ENCODE measurements around the gene PI4K2A. TPM values are rescaled to one million over a fixed set of nuclear protein-coding genes. Genes with fewer than 3 reads are reported as not detected.
"Not testable (repeated sequence)": the region's sequence is repeated elsewhere in the genome, so short reads cannot be mapped to it uniquely, and the experiment has no call there.

PI4K2A gene
- total and polyA plus RNA-seq, 2 donors (not counting 1 experiment from before 2014, with no cell fraction given), result 7.9 to 17.7 TPM

DNA sequence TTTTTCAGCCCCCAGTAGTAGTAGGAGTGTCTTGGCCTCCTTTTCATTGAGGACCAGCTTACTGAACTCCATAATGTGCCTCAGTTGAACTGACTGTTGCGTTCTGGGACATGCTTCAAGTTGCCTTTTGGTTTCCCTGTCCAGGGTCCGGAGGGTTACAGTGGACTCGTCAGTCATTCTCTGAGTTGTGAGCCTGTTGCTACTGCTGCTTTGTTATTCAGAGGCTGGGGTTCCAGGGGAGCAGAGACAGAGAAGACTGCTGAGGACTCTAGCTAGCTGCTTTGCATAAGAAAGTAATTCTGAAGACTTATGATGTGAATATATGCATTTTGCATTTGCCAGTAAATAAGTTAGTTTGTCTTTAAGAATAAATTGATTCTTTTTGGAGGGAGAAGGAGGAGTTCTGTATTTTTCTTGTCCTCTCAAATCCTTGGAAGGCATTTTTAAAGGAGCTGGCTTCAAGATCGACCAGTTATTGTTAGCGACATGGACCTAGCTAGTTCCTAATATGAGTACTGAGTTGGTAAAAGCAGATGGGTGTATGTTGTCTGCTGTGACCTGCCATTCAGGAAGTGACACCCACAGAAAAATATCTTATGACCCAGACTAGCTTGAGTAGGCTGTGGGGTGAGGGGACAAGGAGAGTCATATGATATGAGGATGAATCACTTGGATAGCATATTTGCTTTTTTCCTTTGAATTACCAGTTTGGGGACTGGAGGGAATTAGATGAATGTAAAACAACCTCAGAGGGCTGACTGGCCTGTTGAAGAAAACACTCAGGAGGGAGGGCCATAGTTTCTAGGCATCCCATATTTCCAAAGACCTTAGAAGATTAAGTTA, 8.3 kb downstream of the PI4K2A start:
- no peak for TF ChIP-seq CTCF (IDR thresholded peaks at IDR 0.05)
- no peak for TF ChIP-seq EZH2 (IDR thresholded peaks at IDR 0.05; ENCODE audit: borderline replicate concordance, insufficient read depth, low read depth, low read length, poor library complexity, severe bottlenecking)
- DNase-seq (peak; percentile 71), ATAC-seq (ENCODE audit: low read depth) (peak; percentile 93)
- H3K9me3 Mint-ChIP-seq (ENCODE audit: insufficient read depth), result no peaks in the 10 kb centered on the region
- peak overlapping the region; percentile 86 for H3K27ac Mint-ChIP-seq
- ChIA-PET CTCF (interaction anchor here (0.6 to 1.2 kb wide), 2 partner anchors 21 to 72 kb away, joined by 4 to 5 read pairs; no protein-coding TSS in a partner anchor), POLR2A (no interaction called here)
- Histone ChIP-seq H3K79me2 (ENCODE audit: control insufficient read depth, insufficient read depth, low read length) (peaks cover 41% of the 10 kb centered on the region), H4K20me1 (ENCODE audit: control insufficient read depth, insufficient read depth, low read length, poor library complexity, severe bottlenecking) (no peaks in the 10 kb centered on the region), H3K9ac (ENCODE audit: low read length) (peak overlapping the region; percentile 33), H3K4me2 (replicated peaks; ENCODE audit: low read depth, low read length, poor library complexity, severe bottlenecking) (peak overlapping the region; percentile 53), H2AFZ (ENCODE audit: insufficient read depth, low read depth, low read length, poor library complexity, severe bottlenecking) (no peak overlapping the region), H3K4me3 (ENCODE audit: control extremely low read depth in 1 of 5, extremely low read depth in 1 of 5, insufficient read depth in 1 of 5, low read depth in 2 of 5, low read length in 4 of 5) (peak overlapping the region in 2 of 5 experiments; percentile 7 to 33), H3K4me1 (ENCODE audit: control insufficient read depth in 2 of 2, insufficient read depth in 2 of 2, low read length in 2 of 2) (peaks cover 11 to 13% of the 10 kb centered on the region in 2 donors), H3K27ac (ENCODE audit: low read length in 2 of 2) (peak overlapping the region; percentile 74 to 89), H3K27me3 (replicated peaks in 1 of 4; ENCODE audit: control extremely low read depth in 1 of 4, control insufficient read depth in 3 of 4, insufficient read depth in 4 of 4, low read length in 3 of 4) (no peaks in the 10 kb centered on the region), H3K36me3 (replicated peaks in 1 of 2; ENCODE audit: control extremely low read depth in 1 of 2, control insufficient read depth in 1 of 2, extremely low read depth in 1 of 2, insufficient read depth in 2 of 2, low read length in 1 of 2) (peaks cover 15 to 37% of the 10 kb centered on the region in 2 experiments), H3K9me3 (ENCODE audit: control extremely low read depth in 1 of 3, control insufficient read depth in 2 of 3, insufficient read depth in 1 of 3, low read length in 2 of 3) (no peaks in the 10 kb centered on the region)
- H3K4me3 Mint-ChIP-seq, result peak overlapping the region; percentile 65
- intact Hi-C loops (cut with micrococcal nuclease), result loop anchor here (1.0 kb wide), 1 partner anchor 7 kb away; no protein-coding TSS in a partner anchor
- 67% methylated on average over 5 of the region's 5 CpGs for WGBS (ENCODE audit: insufficient coverage)
- no peaks in the 10 kb centered on the region for H3K27me3 Mint-ChIP-seq
- peaks cover 19% of the 10 kb centered on the region for H3K4me1 Mint-ChIP-seq

GRCh38 chr10:97649405-97649750, 8.9 kb downstream of the PI4K2A start:
- ATAC-seq (ENCODE audit: low read depth); POLR2A ChIA-PET; H4K20me1 ChIP-seq (ENCODE audit: control insufficient read depth, insufficient read depth, low read length, poor library complexity, severe bottlenecking); H3K9me3 ChIP-seq (ENCODE audit: control extremely low read depth in 1 of 3, control insufficient read depth in 2 of 3, insufficient read depth in 1 of 3, low read length in 2 of 3); H3K27me3 ChIP-seq (replicated peaks in 1 of 4; ENCODE audit: control extremely low read depth in 1 of 4, control insufficient read depth in 3 of 4, insufficient read depth in 4 of 4, low read length in 3 of 4); DNase-seq; H3K27me3 Mint-ChIP-seq; H3K9me3 Mint-ChIP-seq (ENCODE audit: insufficient read depth); H3K4me3 ChIP-seq (ENCODE audit: control extremely low read depth in 1 of 5, extremely low read depth in 1 of 5, insufficient read depth in 1 of 5, low read depth in 2 of 5, low read length in 4 of 5); H2AFZ ChIP-seq (ENCODE audit: insufficient read depth, low read depth, low read length, poor library complexity, severe bottlenecking): not testable (repeated sequence)
- H3K27ac ChIP-seq (ENCODE audit: low read length in 2 of 2), result peak overlapping the region; percentile 74 to 89
- CTCF ChIA-PET, result interaction anchor here (1.2 kb wide), 1 partner anchor 22 kb away, joined by 5 read pairs; no protein-coding TSS in a partner anchor
- peaks cover 11 to 13% of the 10 kb centered on the region in 2 donors for H3K4me1 ChIP-seq (ENCODE audit: control insufficient read depth in 2 of 2, insufficient read depth in 2 of 2, low read length in 2 of 2)
- intact Hi-C loops (cut with micrococcal nuclease), result loop anchor here (1.0 kb wide), 1 partner anchor 8 kb away; no protein-coding TSS in a partner anchor
- peaks cover 19% of the 10 kb centered on the region for H3K4me1 Mint-ChIP-seq
- H3K4me3 Mint-ChIP-seq, result peak overlapping the region; percentile 65
- 100% methylated on average over 1 of the region's 4 CpGs for WGBS (ENCODE audit: insufficient coverage)
- peak overlapping the region; percentile 33 for H3K9ac ChIP-seq (ENCODE audit: low read length)
- peaks cover 16 to 39% of the 10 kb centered on the region in 2 experiments for H3K36me3 ChIP-seq (replicated peaks in 1 of 2; ENCODE audit: control extremely low read depth in 1 of 2, control insufficient read depth in 1 of 2, extremely low read depth in 1 of 2, insufficient read depth in 2 of 2, low read length in 1 of 2)
- H3K4me2 ChIP-seq (replicated peaks; ENCODE audit: low read depth, low read length, poor library complexity, severe bottlenecking), result peak overlapping the region; percentile 53
- peak overlapping the region; percentile 86 for H3K27ac Mint-ChIP-seq
- H3K79me2 ChIP-seq (ENCODE audit: control insufficient read depth, insufficient read depth, low read length), result peaks cover 37% of the 10 kb centered on the region

All from B cell (primary cell).